ENCODE data around the gene NAB2. TPM values are rescaled to one million over a fixed set of nuclear protein-coding genes. Genes with fewer than 3 reads are reported as not detected.
A peak's percentile ranks its signal among the peaks of the same experiment; 100 is the strongest.

Gene NAB2
- total RNA-seq, 1 donor from 2014 or later = 22.1 TPM

GRCh38 chr12:57092876-57093414 is 4.0 kb downstream of the NAB2 start:
- TF ChIP-seq CTCF (IDR thresholded peaks at IDR 0.05) = no peak
- ChIA-PET POLR2A (interaction anchor here (16.5 kb wide), 2 partner anchors 11 to 19 kb away, joined by 337 to 692 read pairs; partner anchors contain the start of genes NEMP1 and STAT6), CTCF (interaction anchor here (1.0 to 10.6 kb wide), 6 partner anchors 10 to 91 kb away, joined by 3 to 102 read pairs (median 6); partner anchors contain the start of genes NEMP1 and STAT6)
- intact Hi-C loops (cut with micrococcal nuclease) = loop anchor here (1.0 kb wide), 1 partner anchor 24 kb away; no protein-coding TSS in a partner anchor
- Mint-ChIP-seq H3K4me3 (no peak overlapping the region), H3K27ac (peak overlapping the region; percentile 91), H3K4me1 (peaks cover 69% of the 10 kb centered on the region), H3K9me3 (no peaks in the 10 kb centered on the region), H3K36me3 (ENCODE audit: low read depth) (peaks cover 63% of the 10 kb centered on the region), H3K27me3 (no peaks in the 10 kb centered on the region)
- DNase-seq = no peak
- no peak for ATAC-seq (ENCODE audit: low read depth)

GRCh38 chr12:57093415-57094207 is 4.7 kb downstream of the NAB2 start:
- DNase-seq (peak; percentile 49), ATAC-seq (ENCODE audit: low read depth) (peak; percentile 63)
- peak overlapping the region; percentile 75 for H3K4me3 Mint-ChIP-seq
- H3K27ac Mint-ChIP-seq = peak overlapping the region; percentile 91
- H3K4me1 Mint-ChIP-seq = peaks cover 68% of the 10 kb centered on the region
- intact Hi-C loops (cut with micrococcal nuclease) = loop anchor here (1.0 to 2.0 kb wide), 3 partner anchors 15 to 24 kb away; partner anchors contain the start of gene NEMP1
- H3K9me3 Mint-ChIP-seq = no peaks in the 10 kb centered on the region
- no peaks in the 10 kb centered on the region for H3K27me3 Mint-ChIP-seq
- POLR2A ChIA-PET = interaction anchor here (0.7 to 16.5 kb wide), 5 partner anchors 9 to 34 kb away, joined by 3 to 692 read pairs (median 4); partner anchors contain the start of genes LRP1, NEMP1 and STAT6
- peaks cover 69% of the 10 kb centered on the region for H3K36me3 Mint-ChIP-seq (ENCODE audit: low read depth)
- TF ChIP-seq CTCF (IDR thresholded peaks at IDR 0.05) = no peak
- CTCF ChIA-PET = interaction anchor here (0.8 to 10.6 kb wide), 6 partner anchors 14 to 92 kb away, joined by 3 to 102 read pairs (median 6); partner anchors contain the start of genes NEMP1 and STAT6

- DNase-seq (no peak), ATAC-seq (ENCODE audit: low read depth) (no peak)
- CTCF ChIA-PET = interaction anchor here (0.8 to 10.6 kb wide), 5 partner anchors 16 to 93 kb away, joined by 3 to 102 read pairs (median 4); partner anchors contain the start of genes NEMP1 and STAT6
- H3K27me3 Mint-ChIP-seq = no peaks in the 10 kb centered on the region
- peaks cover 70% of the 10 kb centered on the region for H3K4me1 Mint-ChIP-seq
- POLR2A ChIA-PET = interaction anchor here (0.6 to 16.5 kb wide), 6 partner anchors 9 to 400 kb away, joined by 3 to 692 read pairs (median 4); partner anchors contain the start of genes LRP1, NEMP1 and STAT6
- peaks cover 78% of the 10 kb centered on the region for H3K36me3 Mint-ChIP-seq (ENCODE audit: low read depth)
- H3K4me3 Mint-ChIP-seq = peak overlapping the region; percentile 47
- TF ChIP-seq CTCF (IDR thresholded peaks at IDR 0.05) = no peak
- no peaks in the 10 kb centered on the region for H3K9me3 Mint-ChIP-seq
- H3K27ac Mint-ChIP-seq = peak overlapping the region; percentile 91
- intact Hi-C loops (cut with micrococcal nuclease) = loop anchor here (1.0 to 2.0 kb wide), 2 partner anchors 16 kb away; partner anchors contain the start of gene NEMP1
Observed at GRCh38 chr12:57094208-57095160, 5.6 kb downstream of the NAB2 start.

- Mint-ChIP-seq H3K36me3 (ENCODE audit: low read depth) (peaks cover 86% of the 10 kb centered on the region), H3K4me1 (peaks cover 62% of the 10 kb centered on the region), H3K9me3 (no peaks in the 10 kb centered on the region), H3K27me3 (no peaks in the 10 kb centered on the region), H3K4me3 (no peak overlapping the region), H3K27ac (peak overlapping the region; percentile 77)
- ChIA-PET CTCF (interaction anchor here (4.4 to 10.6 kb wide), 2 partner anchors 16 to 25 kb away, joined by 45 to 102 read pairs; partner anchors contain the start of gene STAT6), POLR2A (interaction anchor here (16.5 kb wide), 2 partner anchors 9 to 21 kb away, joined by 337 to 692 read pairs; partner anchors contain the start of genes NEMP1 and STAT6)
- TF ChIP-seq CTCF (IDR thresholded peaks at IDR 0.05) = no peak
- intact Hi-C loops (cut with micrococcal nuclease) = loop anchor here (2.0 kb wide), 1 partner anchor 17 kb away; the partner anchor contains the start of gene NEMP1
- ATAC-seq (ENCODE audit: low read depth) = no peak
- no peak for DNase-seq
Observed at GRCh38 chr12:57095440-57095839, 6.5 kb downstream of the NAB2 start.

All from activated B cell treated with CpG ODN at 0.5 μM for 24 hours (primary cell).